Measurements from ENCODE around the gene CRABP2.

DNA sequence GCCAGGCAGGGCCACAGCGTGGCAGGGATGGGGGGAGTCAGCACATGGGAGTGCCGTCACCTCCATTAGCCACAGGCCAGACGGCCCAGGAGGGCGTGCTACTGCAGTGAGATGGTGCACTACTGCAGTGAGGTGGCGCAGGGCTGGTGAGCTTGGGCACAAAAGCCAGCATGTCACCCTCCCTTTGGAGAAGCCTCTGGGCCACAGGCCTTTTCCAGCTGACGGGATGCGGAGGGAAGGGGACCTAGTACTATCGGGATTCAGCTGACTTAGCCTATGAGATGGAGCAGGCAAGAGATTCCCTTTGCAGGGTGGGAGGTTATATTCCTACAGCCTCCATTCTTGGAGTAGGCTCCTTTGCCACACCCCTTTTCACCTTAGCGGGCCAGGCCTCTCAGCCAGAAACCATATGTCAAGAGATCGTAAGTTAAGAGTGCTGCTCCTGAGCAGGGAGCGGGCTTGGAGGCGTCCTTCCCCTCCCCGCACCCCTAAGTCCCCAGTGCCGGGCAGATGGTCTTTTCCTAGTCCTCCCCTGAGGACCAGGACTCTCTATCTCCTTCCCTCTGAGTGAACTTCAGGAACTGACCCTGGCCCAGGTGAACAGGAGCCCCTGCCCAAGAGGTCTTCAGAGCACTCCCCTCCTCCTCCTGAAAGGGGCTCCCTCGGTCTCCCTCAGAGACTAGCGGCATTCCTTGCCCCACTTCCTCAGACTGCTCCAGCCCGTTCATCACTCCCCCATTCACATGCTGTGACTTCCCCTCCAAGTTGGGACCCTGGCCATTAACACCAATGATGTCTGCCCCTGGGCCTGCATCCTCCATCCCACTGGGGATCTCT lies 36.4 kb downstream of the CRABP2 start:
- TF ChIP-seq, protein P1, sequence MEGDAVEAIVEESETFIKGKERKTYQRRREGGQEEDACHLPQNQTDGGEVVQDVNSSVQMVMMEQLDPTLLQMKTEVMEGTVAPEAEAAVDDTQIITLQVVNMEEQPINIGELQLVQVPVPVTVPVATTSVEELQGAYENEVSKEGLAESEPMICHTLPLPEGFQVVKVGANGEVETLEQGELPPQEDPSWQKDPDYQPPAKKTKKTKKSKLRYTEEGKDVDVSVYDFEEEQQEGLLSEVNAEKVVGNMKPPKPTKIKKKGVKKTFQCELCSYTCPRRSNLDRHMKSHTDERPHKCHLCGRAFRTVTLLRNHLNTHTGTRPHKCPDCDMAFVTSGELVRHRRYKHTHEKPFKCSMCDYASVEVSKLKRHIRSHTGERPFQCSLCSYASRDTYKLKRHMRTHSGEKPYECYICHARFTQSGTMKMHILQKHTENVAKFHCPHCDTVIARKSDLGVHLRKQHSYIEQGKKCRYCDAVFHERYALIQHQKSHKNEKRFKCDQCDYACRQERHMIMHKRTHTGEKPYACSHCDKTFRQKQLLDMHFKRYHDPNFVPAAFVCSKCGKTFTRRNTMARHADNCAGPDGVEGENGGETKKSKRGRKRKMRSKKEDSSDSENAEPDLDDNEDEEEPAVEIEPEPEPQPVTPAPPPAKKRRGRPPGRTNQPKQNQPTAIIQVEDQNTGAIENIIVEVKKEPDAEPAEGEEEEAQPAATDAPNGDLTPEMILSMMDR (IDR thresholded peaks at IDR 0.05; ENCODE audit: insufficient read depth, low read depth, low read length): no peak
- no peak for TF ChIP-seq EZH2 (IDR thresholded peaks at IDR 0.05; ENCODE audit: insufficient read depth, low read length)

All from astrocyte (in vitro differentiated cells and primary cell).